GM12878 (cell line): Measurements from ENCODE around the gene CEACAM4. TPM values are rescaled to one million over a fixed set of nuclear protein-coding genes. Genes with fewer than 3 reads are reported as not detected.

Source experiments
- ATAC-seq: fragments of 200-7000 bp; cut with Tn5 transposase; 3 replicates; pipeline ENCODE4 v1.9.1; 2020; ENCODE audit warnings: mild to moderate bottlenecking, moderate library complexity
- BruUV-seq: library from RNA; stranded (reverse); fragments of 400-500 nt; replicated peaks from 2 replicates; lab custom pipeline; 2021; lab: Mats Ljungman, UMichigan
- CTCF ChIA-PET: fragments of 300-600 bp; sonication (Branson Sonifier 250); formaldehyde crosslinking; extraction: SDS; loops from one replicate; lab custom pipeline; 2021; ENCODE audit warnings: inconsistent platforms; lab: Yijun Ruan, JAX
- POLR2A ChIA-PET: fragments of 350-600 bp; formaldehyde crosslinking; extraction: SDS; loops from one replicate; lab custom pipeline; 2021; ENCODE audit warnings: inconsistent platforms; lab: Charles Lee
- RAD21 ChIA-PET: fragments of 300-600 bp; sonication (Branson Sonifier 250); formaldehyde crosslinking; loops from one replicate; lab custom pipeline; 2023; ENCODE audit warnings: antibody characterized with exemption; ENCODE audit not compliant: unreplicated experiment; lab: Charles Lee
- SMC1A ChIA-PET: fragments of 300-600 bp; sonication (Branson Sonifier 250); formaldehyde crosslinking; loops from one replicate; lab custom pipeline; 2023; ENCODE audit not compliant: unreplicated experiment, uncharacterized antibody; lab: Charles Lee
- DNase-seq: peaks from one replicate; pipeline ENCODE4 v3.0.0-alpha.2; 2011; ENCODE audit warnings: low read depth, low spot score
- FAIRE-seq: peaks from 3 replicates; lab custom pipeline; 2011; peaks lifted over from hg19 to GRCh38; lab: Jason Lieb, UNC
- H2AFZ ChIP-seq: 2 replicates; pipeline ENCODE4 v1.6.0; 2011; ENCODE audit warnings: low read depth, low read length, control low read depth; ENCODE audit not compliant: control insufficient read depth
- H3K27ac ChIP-seq: 2 replicates; pipeline ENCODE4 v1.5.1; 2011; ENCODE audit warnings: control low read depth; ENCODE audit not compliant: control insufficient read depth, insufficient read depth
- H3K27me3 ChIP-seq, 2 experiments: replicated peaks in 1 of 2; 2 replicates each; pipeline versions ENCODE4 v1.6.0 to v1.6.1; 2011; ENCODE audit warnings: low read length in 1 of 2; ENCODE audit not compliant: control insufficient read depth in 2 of 2, insufficient read depth in 2 of 2
- H3K36me3 ChIP-seq, 2 experiments: 2 replicates each; pipeline ENCODE4 v1.5.1; 2011; ENCODE audit warnings: low read length in 1 of 2; ENCODE audit not compliant: control insufficient read depth in 2 of 2, insufficient read depth in 2 of 2
- H3K4me1 ChIP-seq: 2 replicates; pipeline ENCODE4 v1.6.1; 2011; ENCODE audit warnings: mild to moderate bottlenecking, low read length, moderate library complexity, mixed read lengths; ENCODE audit not compliant: control insufficient read depth, insufficient read depth
- H3K4me2 ChIP-seq: 2 replicates; pipeline ENCODE4 v1.6.0; 2011; ENCODE audit warnings: control low read depth; ENCODE audit not compliant: control insufficient read depth, insufficient read depth
- H3K4me3 ChIP-seq: fragments of 200-600 bp; sonication (generic); 2 replicates; pipeline ENCODE4 v1.5.1; 2016
- H3K79me2 ChIP-seq: 2 replicates; pipeline ENCODE4 v1.6.0; 2011; ENCODE audit warnings: low read length; ENCODE audit not compliant: control insufficient read depth, insufficient read depth
- H3K9ac ChIP-seq: 2 replicates; pipeline ENCODE4 v1.8.0; 2011; ENCODE audit warnings: low read length, control low read depth, mixed read lengths; ENCODE audit not compliant: control insufficient read depth, insufficient read depth
- H3K9me3 ChIP-seq: replicated peaks from 3 replicates; pipeline ENCODE4 v1.5.1; 2011; ENCODE audit warnings: mild to moderate bottlenecking, low read length; ENCODE audit not compliant: control insufficient read depth, insufficient read depth
- H4K20me1 ChIP-seq: 2 replicates; pipeline ENCODE4 v1.6.0; 2011; ENCODE audit not compliant: control insufficient read depth, insufficient read depth
- CBX5 ChIP-seq: sonication (generic); IDR thresholded peaks from 2 replicates; pipeline ENCODE4 v1.6.1; 2016; ENCODE audit warnings: low read depth, moderate library complexity, mild to moderate bottlenecking, inconsistent platforms
- ELK1 ChIP-seq: IDR thresholded peaks from 2 replicates; pipeline ENCODE4 v1.6.1; 2012; ENCODE audit warnings: low read depth, low read length, improper control_type of control experiment
- IKZF1 ChIP-seq: fragments of 450-650 bp; conservative IDR thresholded peaks from 2 replicates; pipeline ENCODE4 v1.6.1; 2017; ENCODE audit warnings: antibody characterized with exemption, mild to moderate bottlenecking
- IKZF2 ChIP-seq, 2 experiments: fragments of 450-650 bp; IDR thresholded peaks; 2 replicates each; pipeline ENCODE4 v1.6.1; 2017; ENCODE audit warnings: mild to moderate bottlenecking in 2 of 2, moderate library complexity in 2 of 2
- MEF2A ChIP-seq: IDR thresholded peaks from 2 replicates; pipeline ENCODE4 v1.6.1; 2011; ENCODE audit warnings: low read depth, mild to moderate bottlenecking, low read length, moderate library complexity; ENCODE audit not compliant: insufficient read depth
- NFXL1 ChIP-seq: fragments of 450-650 bp; IDR thresholded peaks from 2 replicates; pipeline ENCODE4 v1.6.1; 2017; ENCODE audit warnings: antibody characterized with exemption, mild to moderate bottlenecking, borderline replicate concordance
- NR2C1 ChIP-seq: fragments of 450-650 bp; IDR thresholded peaks from 2 replicates; pipeline ENCODE4 v1.6.1; 2017; ENCODE audit warnings: antibody characterized with exemption, mild to moderate bottlenecking, moderate library complexity
- RBBP5 ChIP-seq: fragments of 200-600 bp; sonication (generic); conservative IDR thresholded peaks from 2 replicates; pipeline ENCODE4 v1.6.1; 2016
- ZNF384 ChIP-seq: IDR thresholded peaks from 2 replicates; pipeline ENCODE4 v1.6.1; 2012; ENCODE audit warnings: low read depth, mild to moderate bottlenecking, low read length, improper control_type of control experiment, borderline replicate concordance
- WGBS: methylation state at CpG from one replicate; pipeline ENCODE4 v1.1.6; 2016; ENCODE audit warnings: low lambda C conversion rate; ENCODE audit not compliant: insufficient replicate concordance, insufficient coverage; ENCODE audit errors: missing lambda C conversion rate; 5-methylcytosine and 5-hydroxymethylcytosine counted together
- in situ Hi-C: fragments of 300-500 bp; cut with MboI; formaldehyde crosslinking; loops from 9 replicates; pipeline ENCODE4 v1.14.3; 2018; ENCODE audit warnings: mixed read lengths
- intact Hi-C: fragments of 100-400 bp; cut with micrococcal nuclease; formaldehyde crosslinking; loops from one replicate; pipeline ENCODE4 v1.14.2; 2022; ENCODE audit not compliant: unreplicated experiment
- polyA plus RNA-seq, 11 experiments: library from polyadenylated mRNA; depleted of rRNA in 4 of 11; unstranded in 6 of 11; stranded (reverse) in 5 of 11; fragments of >200 nt; fragmentation: Nextera tagmentation in 4 of 11; fragmentation: Illumina TruSeq in 1 of 11; extraction: Ambion mirVana in 4 of 11; extraction: Trizol in 1 of 11; gene quantifications; 1 replicate in 1 of 11; 2 replicates in 10 of 11; pipeline versions ENCODE4 v1.2.1 to v1.2.3, GENCODE V29; 2011 to 2016; ENCODE audit warnings: inconsistent platforms in 2 of 11, missing spikeins in 2 of 11, low read depth in 1 of 11
- total RNA-seq, 4 experiments: library from RNA; depleted of rRNA in 3 of 4; stranded (reverse); fragments of >200 nt in 3 of 4; fragmentation: Illumina TruSeq in 1 of 4; extraction: Trizol in 1 of 4; gene quantifications; 2 replicates each; pipeline versions ENCODE4 v1.2.1 to v1.2.3, GENCODE V29; 2013 to 2021

CEACAM4 gene
- total and polyA plus RNA-seq, 10 of the 15 experiments (the other 5 are each of a cell fraction or from before 2014, with no cell fraction given) = not detected

- no peak for TF ChIP-seq IKZF1
- no peak for TF ChIP-seq ZNF384
- TF ChIP-seq, all 136 proteins: peak for 0
Observed at GRCh38 chr19:41577833-41578232, 49.0 kb downstream of the CEACAM4 start (continued).

GRCh38 chr19:41577144-41577830 is 49.6 kb downstream of the CEACAM4 start:
- Histone ChIP-seq H3K9me3 (peaks cover 11% of the 10 kb centered on the region), H3K36me3 (no peaks in the 10 kb centered on the region), H3K4me1 (peaks cover 8% of the 10 kb centered on the region; the same call in 1 of the 2 replicates), H3K4me3 (no peak overlapping the region), H3K79me2 (no peaks in the 10 kb centered on the region), H3K9ac (no peak overlapping the region), H3K4me2 (no peak overlapping the region), H2AFZ (no peak overlapping the region), H4K20me1 (no peaks in the 10 kb centered on the region), H3K27me3 (no peaks in the 10 kb centered on the region), H3K27ac (no peak overlapping the region)
- CTCF ChIA-PET = interaction anchor here (1.4 to 3.2 kb wide), 2 partner anchors 14 to 20 kb away, joined by 6 to 15 read pairs; no protein-coding TSS in a partner anchor
- BruUV-seq = no TSS peak
- no peak for ATAC-seq
- no peak for TF ChIP-seq RBBP5
- no peak for TF ChIP-seq MEF2A
- TF ChIP-seq ELK1 = no peak
- no peak for TF ChIP-seq IKZF2 (IDR thresholded peaks at IDR 0.05)
- TF ChIP-seq CBX5 = no peak
- no peak for TF ChIP-seq NR2C1
- TF ChIP-seq NFXL1 = no peak
- SMC1A ChIA-PET = interaction anchor here (1.5 kb wide), 1 partner anchor 17 kb away, joined by 4 read pairs; no protein-coding TSS in a partner anchor
- DNase-seq = no peak
- POLR2A ChIA-PET = no interaction called here
- 90% methylated on average over 19 of the region's 19 CpGs for WGBS
- RAD21 ChIA-PET = no interaction called here
- in situ Hi-C loops = loop anchor here (10.0 kb wide), 1 partner anchor 132 kb away; the partner anchor contains the start of gene ERICH4
- intact Hi-C loops = loop anchor here (10.0 kb wide), 1 partner anchor 602 kb away; no protein-coding TSS in a partner anchor
- no peak for FAIRE-seq
